Nephron progenitor cell (in vitro differentiated cells): ENCODE results near the gene CYP1B1.

Source experiments
- DNase-seq: peaks from one replicate; pipeline ENCODE4 v3.0.0; 2021
- H3K27ac Mint-ChIP-seq: 2 replicates; pipeline ENCODE4 v1.8.0; 2021; ENCODE audit warnings: mild to moderate bottlenecking, moderate library complexity, mixed read lengths
- H3K27me3 Mint-ChIP-seq: 2 replicates; pipeline ENCODE4 v1.8.0; 2021; ENCODE audit warnings: mild to moderate bottlenecking, low read depth, mixed read lengths; ENCODE audit not compliant: poor library complexity
- H3K36me3 Mint-ChIP-seq: 2 replicates; pipeline ENCODE4 v1.8.0; 2021; ENCODE audit warnings: low read depth, mixed read lengths
- H3K4me1 Mint-ChIP-seq: 2 replicates; pipeline ENCODE4 v1.8.0; 2021; ENCODE audit warnings: mixed read lengths
- H3K4me3 Mint-ChIP-seq: 2 replicates; pipeline ENCODE4 v1.8.0; 2021; ENCODE audit warnings: mild to moderate bottlenecking, moderate library complexity, mixed read lengths
- H3K9me3 Mint-ChIP-seq: 2 replicates; pipeline ENCODE4 v1.8.0; 2021; ENCODE audit warnings: mild to moderate bottlenecking, moderate library complexity, mixed read lengths
- CTCF ChIP-seq: fragments of 200-600 bp; sonication (generic); IDR thresholded peaks from 2 replicates; pipeline ENCODE4 v1.5.0; 2021; ENCODE audit warnings: antibody characterized with exemption

CYP1B1 gene

GRCh38 chr2:38109732-38110181 lies 33.8 kb upstream of the CYP1B1 start:
- Mint-ChIP-seq H3K9me3 (peaks cover 36% of the 10 kb centered on the region), H3K27ac (no peak overlapping the region), H3K4me3 (no peak overlapping the region), H3K4me1 (peaks cover 53% of the 10 kb centered on the region), H3K27me3 (no peaks in the 10 kb centered on the region), H3K36me3 (peaks cover 16% of the 10 kb centered on the region)
- TF ChIP-seq CTCF, result no peak
- DNase-seq, result no peak

DNA sequence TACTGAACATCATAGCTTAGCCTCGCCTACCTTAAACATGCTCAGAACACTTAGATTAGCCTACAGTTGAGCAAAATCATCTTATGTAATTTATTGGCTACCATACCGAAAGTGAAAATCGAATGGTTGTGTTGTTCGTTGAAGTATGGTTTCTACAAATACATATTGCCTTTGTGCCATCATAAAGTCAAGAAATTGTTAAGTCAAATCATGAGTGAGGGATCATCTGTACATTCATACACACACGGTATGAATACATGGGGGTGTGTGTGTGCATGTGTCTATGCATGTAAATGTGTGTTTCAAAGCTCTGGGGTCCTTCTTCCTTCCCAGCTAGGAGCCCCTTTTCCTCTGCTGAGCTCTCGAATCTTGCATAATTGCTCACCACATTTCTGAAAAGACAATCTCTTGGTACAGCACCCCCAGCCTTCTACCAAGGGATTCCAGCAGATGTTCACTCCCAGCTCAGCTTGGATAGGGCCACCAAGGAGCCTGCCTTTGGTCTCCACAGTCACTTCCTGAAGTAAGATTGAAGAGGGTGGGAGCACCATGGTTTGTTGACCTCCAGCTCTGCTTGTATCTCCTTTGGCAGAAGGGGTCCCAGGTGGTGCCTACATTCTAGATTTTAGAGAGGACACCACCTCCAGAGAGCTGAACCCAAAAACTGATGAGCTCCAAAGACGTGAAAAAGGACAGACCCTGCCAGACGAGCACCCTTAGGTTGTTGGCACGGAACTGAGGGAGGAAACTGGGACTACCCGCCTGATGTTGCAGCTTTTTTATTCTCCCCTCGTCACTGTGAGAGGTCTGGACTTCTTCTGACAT lies 33.2 kb upstream of the CYP1B1 start:
- DNase-seq, result no peak
- no peak overlapping the region for H3K4me3 Mint-ChIP-seq
- no peak for TF ChIP-seq CTCF
- peaks cover 49% of the 10 kb centered on the region for H3K4me1 Mint-ChIP-seq
- H3K9me3 Mint-ChIP-seq, result peaks cover 41% of the 10 kb centered on the region
- H3K27ac Mint-ChIP-seq, result no peak overlapping the region
- H3K36me3 Mint-ChIP-seq, result peaks cover 20% of the 10 kb centered on the region
- H3K27me3 Mint-ChIP-seq, result no peaks in the 10 kb centered on the region

GRCh38 chr2:38107738-38108410 lies 31.9 kb upstream of the CYP1B1 start:
- Mint-ChIP-seq H3K36me3 (peaks cover 21% of the 10 kb centered on the region), H3K27me3 (no peaks in the 10 kb centered on the region), H3K4me3 (no peak overlapping the region), H3K9me3 (peaks cover 47% of the 10 kb centered on the region), H3K27ac (peak overlapping the region; percentile 98), H3K4me1 (peaks cover 49% of the 10 kb centered on the region)
- no peak for DNase-seq
- no peak for TF ChIP-seq CTCF

DNA sequence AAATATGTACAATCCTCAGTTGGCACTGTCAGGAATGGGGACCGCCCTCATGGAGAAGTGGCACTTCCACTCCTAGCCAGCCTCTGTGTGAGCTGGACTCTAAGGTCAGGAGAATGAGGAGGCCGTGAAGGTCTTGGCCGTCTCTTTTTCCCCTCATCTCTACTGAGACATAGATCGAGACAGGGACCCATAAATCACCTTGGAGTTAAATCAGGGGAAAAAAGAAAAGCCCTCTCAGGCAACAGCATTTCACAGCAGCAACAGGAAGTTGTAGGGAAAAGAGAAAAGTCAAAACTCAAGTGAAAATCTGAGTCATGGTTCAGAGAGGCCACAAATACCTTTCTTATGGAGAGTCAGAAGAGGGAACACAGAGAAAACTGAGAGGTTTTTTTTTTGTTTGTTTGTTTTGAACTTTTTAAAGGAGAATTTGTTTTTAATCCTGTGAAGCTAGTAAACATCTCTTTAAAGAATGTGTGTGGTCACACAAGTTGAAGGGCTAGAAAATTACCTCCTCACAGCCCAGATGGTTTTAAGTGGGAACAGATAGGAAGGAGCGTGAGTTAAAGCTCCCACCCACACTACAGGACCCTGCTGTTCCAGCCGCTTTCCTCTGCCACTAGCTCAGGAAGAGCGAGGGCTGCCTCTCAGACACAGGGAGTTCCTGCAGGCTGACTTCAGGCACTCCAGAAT lies 30.6 kb upstream of the CYP1B1 start:
- peak overlapping the region; percentile 67 for H3K4me3 Mint-ChIP-seq

GRCh38 chr2:38105922-38106321 lies 30.0 kb upstream of the CYP1B1 start:
- Mint-ChIP-seq H3K36me3 (peaks cover 13% of the 10 kb centered on the region), H3K4me3 (peak overlapping the region; percentile 67), H3K9me3 (peaks cover 33% of the 10 kb centered on the region), H3K27me3 (no peaks in the 10 kb centered on the region), H3K4me1 (peaks cover 50% of the 10 kb centered on the region), H3K27ac (peak overlapping the region; percentile 98)
- TF ChIP-seq CTCF, result no peak
- DNase-seq, result no peak

More for the DNA sequence above, 30.6 kb upstream of the CYP1B1 start:
- peak overlapping the region; percentile 98 for H3K27ac Mint-ChIP-seq
- H3K4me1 Mint-ChIP-seq, result peaks cover 49% of the 10 kb centered on the region
- H3K9me3 Mint-ChIP-seq, result peaks cover 39% of the 10 kb centered on the region
- H3K36me3 Mint-ChIP-seq, result peaks cover 13% of the 10 kb centered on the region
- no peaks in the 10 kb centered on the region for H3K27me3 Mint-ChIP-seq
- DNase-seq, result peak; percentile 19
- TF ChIP-seq CTCF, result no peak
